ENCODE results near the gene KARS1. TPM values are rescaled to one million over a fixed set of nuclear protein-coding genes. Genes with fewer than 3 reads are reported as not detected.

Gene KARS1
- total RNA-seq, 1 donor from 2014 or later: 74.2 TPM

GRCh38 chr16:75579281-75579834 lies 68.1 kb downstream of the KARS1 start:
- DNase-seq: no peak

GRCh38 chr16:75578725-75579124 lies 68.7 kb downstream of the KARS1 start:
- DNase-seq: no peak

GRCh38 chr16:75578212-75578611 lies 69.3 kb downstream of the KARS1 start:
- no peak for DNase-seq

Other genes starting within 250 kb of the KARS1 start
- gene CFDP1, start 214.2 kb downstream of the KARS1 start, total RNA-seq: 71.5 TPM
- gene TMEM170A, start 183.0 kb downstream of the KARS1 start, total RNA-seq: 21.6 TPM
- gene CHST6, start 152.2 kb downstream of the KARS1 start, total RNA-seq: 0.69 TPM
- 0.10 TPM for gene CHST5, start 111.6 kb downstream of the KARS1 start, total RNA-seq
- gene TMEM231, start 91.4 kb downstream of the KARS1 start, total RNA-seq: 6.8 TPM
- gene GABARAPL2, start 81.3 kb downstream of the KARS1 start, total RNA-seq: 90.8 TPM
- gene ADAT1, start 24.4 kb downstream of the KARS1 start, total RNA-seq: 30.3 TPM
- gene TERF2IP, start 108 bp upstream of the KARS1 start, total RNA-seq: 50.1 TPM
- not detected for gene CPHXL2, start 29.3 kb upstream of the KARS1 start, total RNA-seq
- gene DUXB, start 53.8 kb upstream of the KARS1 start, total RNA-seq: not detected
- gene CPHXL, start 78.8 kb upstream of the KARS1 start, total RNA-seq: not detected

All from skin of body (tissue), 2 donors.